NCI-H2196 (cell line): ENCODE results near the gene ATP6AP1.

Experiments
- DNase-seq: peaks from one replicate; lab custom pipeline; 2025; ENCODE audit not compliant: unreplicated experiment; lab: John Stamatoyannopoulos, UW

ATP6AP1 gene

DNA sequence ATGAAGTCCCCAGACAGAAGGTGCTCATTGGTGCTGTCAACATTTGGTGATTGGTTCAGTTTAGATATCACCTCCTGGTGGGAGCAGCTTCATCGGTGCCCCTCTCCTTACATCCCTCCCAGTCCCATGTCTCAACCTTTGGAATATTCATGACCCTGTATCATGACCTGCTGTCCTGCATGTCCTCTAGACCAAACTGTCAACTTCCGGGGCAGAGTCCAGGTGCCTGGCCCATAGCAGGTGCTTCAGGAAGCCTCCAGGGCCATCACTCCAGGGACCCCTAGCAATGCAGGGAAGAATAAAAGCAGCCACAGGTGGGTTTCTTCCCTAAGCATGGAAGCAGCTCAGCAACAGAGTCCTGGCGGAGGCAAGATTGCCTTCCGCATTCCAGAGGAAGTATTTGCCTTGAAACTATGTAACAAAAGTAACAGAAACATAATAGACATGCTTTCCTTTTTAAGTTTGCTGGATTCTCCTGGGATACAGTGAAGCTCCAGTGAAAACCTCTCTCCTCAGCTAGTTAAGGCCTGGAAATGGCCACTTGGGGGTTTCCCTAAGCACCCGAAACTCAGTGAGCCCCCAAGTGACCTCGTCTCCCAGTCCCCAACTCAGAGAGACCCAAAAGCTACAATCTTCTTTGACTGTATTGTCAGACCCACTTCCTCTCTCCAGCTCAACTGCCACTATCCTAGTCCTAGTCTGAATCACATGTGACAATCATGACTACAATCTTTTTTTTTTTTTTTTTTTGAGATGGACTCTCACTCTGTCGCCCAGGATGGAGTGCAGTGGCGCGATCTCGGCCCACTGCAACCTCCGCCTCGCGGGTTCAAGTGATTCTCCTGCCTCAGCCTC lies 1.3 kb upstream of the ATP6AP1 start:
- DNase-seq: no peak

DNA sequence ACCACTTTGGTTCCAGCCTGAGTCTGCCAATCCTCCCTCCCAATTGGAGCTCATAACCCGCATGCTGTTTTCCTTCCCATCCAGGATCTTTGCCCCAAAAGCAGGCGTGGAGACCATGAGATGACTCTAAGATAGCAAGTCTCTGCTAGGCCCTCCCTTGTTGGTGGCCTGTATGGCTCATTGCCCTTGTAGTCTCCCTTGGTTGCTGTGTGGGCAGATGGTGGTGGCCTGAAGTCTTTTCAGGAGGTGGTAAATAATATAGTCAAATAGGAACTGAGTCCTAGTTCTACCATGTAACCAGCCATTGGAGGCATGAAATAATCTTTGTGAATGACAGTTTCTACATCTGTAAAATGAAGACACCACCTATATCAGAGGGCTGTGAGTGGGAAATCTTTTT lies 1.2 kb downstream of the ATP6AP1 start:
- DNase-seq: no peak

DNA sequence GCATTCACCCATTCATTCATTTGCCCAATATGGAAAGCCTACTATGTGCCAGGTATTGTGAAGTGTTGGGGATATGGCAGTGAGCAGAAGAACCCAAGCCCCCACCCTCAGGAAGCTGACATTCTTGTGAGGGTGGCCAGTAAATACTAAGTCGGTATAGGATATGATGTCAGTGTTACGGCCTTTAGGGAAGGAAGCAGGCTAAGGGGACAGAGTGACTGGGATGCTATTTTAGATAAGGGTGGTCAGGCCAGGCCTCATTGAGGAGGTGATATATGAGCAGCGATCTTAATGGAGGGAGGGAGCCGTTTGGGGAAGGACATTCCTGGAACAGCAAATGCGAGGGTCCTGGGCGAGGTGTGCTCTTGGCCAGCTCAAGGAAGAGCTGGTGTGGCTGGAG lies 2.0 kb downstream of the ATP6AP1 start:
- DNase-seq: no peak

DNA sequence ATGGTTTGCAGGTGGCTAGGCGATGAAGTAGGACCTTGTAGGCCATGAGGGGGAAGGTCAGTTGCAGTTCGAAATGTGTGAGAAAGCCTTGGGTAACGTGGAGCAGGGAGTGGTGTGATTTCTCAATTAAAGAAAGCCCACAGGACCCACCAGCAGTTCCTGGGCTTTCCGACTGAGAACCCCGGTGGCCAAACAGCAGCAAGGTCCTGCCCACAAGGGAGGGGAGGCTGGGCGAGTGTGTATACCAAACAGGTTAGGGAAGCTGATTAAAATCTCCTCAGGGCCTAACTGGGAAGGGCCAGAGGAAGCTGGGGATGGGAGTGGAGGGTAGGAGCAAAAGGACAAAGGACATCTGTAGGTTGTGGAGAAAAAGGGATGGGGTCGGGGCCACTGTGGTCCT lies 2.4 kb downstream of the ATP6AP1 start:
- no peak for DNase-seq

DNA sequence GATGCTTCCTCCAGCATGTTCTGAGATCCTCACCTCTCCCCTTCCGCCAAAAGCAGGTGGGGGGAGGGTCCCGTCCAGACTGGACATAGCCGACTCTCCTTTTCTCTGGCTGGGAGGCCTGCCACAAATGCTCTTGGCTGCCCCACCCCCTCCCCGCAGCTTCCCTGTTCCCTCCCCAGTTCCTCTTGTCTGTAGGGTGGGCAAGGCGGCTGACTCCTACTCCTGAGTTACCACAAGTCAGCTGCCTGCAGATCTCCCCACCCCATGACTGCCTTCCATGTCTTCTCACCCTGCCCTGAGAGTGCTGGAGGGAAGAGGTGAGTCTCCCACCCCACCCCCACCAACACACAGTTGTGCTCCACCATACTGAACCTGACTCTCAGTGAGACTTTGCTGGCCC lies 2.9 kb downstream of the ATP6AP1 start:
- DNase-seq: no peak

DNA sequence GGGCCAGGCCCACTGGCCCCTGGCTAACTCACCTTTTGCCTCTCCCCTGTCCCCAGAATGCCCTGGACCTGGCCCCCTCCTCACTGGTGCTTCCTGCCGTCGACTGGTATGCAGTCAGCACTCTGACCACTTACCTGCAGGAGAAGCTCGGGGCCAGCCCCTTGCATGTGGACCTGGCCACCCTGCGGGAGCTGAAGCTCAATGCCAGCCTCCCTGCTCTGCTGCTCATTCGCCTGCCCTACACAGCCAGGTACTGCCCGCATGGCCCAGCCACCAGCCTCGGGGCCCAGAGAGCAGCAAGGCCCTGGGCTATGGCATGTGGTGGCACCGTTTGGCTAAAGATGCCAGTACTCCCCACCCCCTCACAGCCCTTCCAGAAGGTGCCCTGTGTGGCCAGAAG lies 3.7 kb downstream of the ATP6AP1 start:
- no peak for DNase-seq

DNA sequence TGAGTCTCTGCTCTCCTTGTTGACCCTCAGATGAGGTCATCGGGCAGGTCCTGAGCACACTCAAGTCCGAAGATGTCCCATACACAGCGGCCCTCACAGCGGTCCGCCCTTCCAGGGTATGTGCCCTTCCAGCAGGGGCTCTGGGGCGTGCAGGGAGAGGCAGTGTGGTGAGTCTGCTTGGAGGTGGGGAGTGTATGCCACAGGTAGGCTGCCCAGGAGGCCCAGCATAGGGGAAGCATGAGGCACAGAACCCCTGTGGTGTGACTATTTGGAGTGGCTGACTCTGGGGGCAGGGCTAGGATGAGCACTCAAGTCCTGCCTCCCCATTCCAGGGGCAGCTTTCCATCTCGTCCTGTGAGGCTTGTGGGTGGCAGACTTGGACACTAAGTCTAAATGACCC lies 5.1 kb downstream of the ATP6AP1 start:
- DNase-seq: no peak

DNA sequence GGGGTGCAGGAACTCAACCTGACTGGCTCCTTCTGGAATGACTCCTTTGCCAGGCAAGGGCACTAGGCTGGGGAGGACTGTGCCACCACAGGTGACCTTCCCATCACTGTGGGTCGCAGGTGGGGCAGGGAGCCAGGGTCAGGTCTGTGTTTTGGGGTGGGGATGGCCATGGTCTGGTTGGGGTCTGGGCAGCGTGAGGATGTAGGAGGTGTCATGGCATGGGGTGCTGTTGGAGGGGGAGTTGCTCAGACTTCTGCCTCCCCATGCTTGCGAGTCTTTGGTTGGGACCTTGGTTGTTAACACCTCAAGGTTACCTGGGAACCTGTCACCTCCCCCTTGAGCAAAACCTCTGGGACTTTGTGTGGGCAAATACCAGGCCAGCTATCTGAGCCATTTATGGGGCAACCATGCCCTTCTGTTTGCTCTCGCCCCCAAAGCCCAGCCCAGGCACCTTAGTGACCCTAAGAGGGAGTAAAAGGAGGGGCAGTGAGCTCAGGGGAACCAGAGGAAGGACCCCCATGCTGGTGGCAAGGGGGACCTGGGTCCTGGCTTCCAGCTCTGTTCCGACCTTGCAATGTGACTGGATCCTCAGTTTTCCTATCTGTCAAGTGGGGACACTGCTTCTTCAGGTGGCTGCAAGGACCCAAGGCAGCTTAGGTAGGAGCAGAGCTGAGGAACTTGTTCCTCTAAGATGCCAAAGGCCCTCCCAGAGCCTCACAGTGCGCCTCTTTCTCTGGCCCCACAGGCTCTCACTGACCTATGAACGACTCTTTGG lies 6.1 kb downstream of the ATP6AP1 start:
- DNase-seq: no peak

DNA sequence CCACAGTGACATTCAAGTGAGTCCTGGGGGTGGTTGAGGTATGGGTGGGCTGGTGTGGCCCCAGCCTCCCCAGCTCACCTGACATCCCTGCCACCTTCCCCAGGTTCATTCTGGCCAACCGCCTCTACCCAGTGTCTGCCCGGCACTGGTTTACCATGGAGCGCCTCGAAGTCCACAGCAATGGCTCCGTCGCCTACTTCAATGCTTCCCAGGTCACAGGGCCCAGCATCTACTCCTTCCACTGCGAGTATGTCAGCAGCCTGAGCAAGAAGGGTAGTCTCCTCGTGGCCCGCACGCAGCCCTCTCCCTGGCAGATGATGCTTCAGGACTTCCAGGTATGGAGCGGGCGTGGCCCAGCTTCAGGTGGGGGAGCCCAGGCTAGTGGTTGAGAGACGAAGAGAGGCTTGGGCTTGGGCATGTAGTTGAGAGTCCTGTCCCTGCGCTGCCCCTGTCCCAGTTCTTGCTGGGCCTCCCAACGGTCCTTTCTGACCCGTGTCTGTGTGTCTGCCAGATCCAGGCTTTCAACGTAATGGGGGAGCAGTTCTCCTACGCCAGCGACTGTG lies 6.8 kb downstream of the ATP6AP1 start:
- no peak for DNase-seq

DNA sequence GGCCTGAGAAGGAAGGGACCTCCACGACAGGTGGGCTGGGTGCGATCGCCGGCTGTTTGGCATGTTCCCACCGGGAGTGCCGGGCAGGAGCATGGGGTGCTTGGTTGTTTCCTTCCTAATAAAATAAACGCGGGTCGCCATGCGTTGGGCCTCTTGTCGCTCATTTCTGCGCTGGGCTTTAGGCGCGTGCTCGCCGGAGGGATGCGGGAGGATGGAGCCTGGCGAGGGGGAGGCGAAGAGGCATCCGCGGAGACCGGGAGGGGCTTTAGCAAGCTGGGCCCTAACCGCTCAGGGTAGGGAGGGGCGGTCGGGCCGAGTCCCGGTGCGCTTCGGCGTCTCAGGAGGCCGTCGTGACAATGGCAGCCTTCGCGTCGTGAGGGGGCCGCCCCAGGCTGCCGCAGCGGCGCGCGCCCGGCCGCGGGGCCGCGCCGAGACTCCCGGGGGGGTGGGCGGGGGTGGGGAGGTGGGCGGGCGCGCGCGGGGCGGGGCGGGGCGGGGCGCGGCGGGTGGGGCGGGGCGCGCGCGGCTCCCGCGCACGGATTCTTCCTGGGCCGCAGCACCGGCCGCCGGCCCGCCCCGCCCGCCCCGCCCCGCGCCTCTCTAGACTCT lies 8.0 kb downstream of the ATP6AP1 start:
- peak; percentile 21 for DNase-seq

DNA sequence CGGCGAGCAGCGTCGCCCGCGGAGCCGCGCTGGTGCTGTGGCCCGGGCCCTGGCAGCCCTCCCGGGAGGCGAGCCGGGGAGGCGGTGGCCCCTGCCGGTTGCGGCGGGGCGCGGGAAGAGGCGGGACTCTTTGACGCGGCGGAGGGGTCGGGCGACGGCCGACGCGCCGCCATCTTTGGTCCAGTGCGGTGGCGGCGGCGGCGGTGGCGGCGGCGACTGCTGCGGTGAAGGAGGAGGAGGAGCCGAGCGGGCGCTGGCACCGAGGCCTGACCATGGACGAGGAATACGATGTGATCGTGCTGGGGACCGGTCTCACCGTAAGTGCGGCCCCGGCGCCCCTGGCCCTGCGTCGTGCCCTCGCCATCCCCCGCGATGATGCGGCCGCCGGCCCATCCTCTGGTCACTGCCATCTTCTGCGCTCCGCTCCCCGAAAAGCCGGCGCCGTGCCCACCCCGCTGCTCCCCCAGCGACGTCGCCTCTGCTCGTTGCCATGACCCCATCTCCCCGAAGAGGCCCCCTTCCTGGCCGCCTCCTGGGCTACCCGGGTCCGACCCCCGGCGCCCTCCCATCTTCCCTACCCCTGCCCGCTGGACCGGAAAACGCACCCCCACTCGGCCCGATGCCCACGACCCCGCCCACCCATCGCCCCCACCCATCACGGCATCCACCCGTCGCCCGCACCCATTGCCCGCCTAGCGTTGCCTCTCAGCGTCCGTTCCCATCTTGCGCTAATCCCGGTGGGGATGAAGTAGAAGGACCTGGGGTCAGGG lies 8.7 kb downstream of the ATP6AP1 start, which contains the start of gene GDI1:
Gene GDI1 (plus strand): TSS at position 172 of the 770 bp plus-strand sequence. CDS start 101 bp downstream, at position 273.
- peak; percentile 41 for DNase-seq

DNA sequence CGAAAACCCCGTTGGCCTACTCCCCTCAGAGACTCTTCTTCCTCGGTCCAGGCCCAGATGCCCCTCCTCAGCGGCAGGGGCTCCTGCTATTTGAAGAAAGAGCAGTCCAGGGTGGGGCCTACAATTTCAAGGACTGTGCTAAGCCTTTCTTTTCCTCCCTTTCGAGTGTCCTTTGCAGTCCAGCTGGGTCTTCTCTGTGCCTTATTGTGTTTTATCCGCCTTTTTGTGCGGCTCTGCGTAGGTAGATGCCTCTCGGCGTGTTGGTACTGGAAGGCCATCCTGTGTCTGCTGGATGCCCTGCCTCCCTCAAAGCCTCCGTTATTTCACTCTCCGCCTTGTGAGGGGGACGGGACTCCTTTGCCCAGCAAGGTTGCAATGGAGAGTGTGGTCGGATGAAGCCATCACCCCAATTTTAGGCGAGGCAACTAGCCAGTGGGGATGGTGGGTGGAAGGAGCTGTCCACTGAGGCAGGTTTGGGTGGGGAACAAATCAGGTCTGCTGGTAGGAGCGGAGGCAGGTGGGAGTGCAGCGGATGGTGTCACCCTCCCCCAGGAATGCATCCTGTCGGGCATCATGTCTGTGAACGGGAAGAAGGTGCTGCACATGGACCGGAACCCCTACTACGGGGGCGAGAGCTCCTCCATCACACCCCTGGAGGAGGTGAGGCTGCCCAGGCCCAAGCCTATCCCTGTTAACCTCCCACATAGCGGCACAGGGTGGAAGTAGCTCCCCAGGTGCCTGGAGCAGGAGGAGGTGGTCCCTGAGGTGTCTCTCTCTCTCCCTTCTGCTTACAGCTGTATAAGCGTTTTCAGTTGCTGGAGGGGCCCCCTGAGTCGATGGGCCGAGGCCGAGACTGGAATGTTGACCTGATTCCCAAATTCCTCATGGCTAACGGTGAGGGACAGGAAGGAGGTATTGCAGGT lies 9.8 kb downstream of the ATP6AP1 start:
- DNase-seq: no peak

DNA sequence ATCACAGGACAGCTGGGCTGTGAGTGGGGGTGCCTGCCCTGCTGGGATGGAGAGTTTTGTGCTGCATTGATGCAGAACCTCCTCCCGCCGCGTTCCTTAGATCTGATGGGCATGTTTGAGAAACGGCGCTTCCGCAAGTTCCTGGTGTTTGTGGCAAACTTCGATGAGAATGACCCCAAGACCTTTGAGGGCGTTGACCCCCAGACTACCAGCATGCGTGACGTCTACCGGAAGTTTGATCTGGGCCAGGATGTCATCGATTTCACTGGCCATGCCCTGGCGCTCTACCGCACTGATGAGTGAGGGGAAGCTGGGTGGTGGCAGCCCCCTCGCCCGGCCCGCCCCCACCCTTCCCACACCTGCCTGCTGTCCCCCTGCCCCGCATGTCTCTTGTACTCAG lies 11.4 kb downstream of the ATP6AP1 start:
- DNase-seq: no peak

DNA sequence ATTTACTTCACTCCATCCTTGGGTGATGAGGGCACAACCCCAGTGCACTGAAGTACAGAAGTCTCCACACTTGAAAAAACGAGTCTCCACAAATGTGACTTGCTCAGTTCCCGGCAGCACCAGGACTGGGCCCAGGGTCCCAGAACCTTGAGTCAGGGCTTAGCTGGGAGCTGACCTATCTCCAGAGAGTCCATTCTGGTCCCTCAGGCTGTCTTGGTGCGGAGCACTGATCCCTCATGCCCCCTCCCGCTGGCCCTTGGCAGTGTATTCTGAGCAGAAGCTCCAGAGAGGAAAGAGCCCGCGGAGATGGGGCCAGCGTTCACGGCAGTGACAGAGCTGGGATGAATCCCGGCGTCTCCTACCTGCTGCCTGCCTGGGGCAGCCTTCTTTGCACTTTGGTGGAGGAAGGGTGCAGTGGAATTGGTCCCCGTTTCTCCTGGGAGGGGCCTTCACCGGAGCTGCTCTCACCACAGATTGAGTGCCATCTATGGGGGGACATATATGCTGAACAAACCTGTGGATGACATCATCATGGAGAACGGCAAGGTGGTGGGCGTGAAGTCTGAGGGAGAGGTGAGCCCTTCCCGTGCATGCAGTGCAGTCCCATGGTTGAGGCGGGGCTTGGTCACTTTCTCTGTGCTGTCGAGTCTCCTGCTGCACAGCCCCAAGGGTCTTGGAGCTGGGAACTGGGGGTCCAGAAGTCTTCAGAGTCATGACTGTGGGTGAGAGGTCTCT lies 12.3 kb downstream of the ATP6AP1 start:
- DNase-seq: no peak

DNA sequence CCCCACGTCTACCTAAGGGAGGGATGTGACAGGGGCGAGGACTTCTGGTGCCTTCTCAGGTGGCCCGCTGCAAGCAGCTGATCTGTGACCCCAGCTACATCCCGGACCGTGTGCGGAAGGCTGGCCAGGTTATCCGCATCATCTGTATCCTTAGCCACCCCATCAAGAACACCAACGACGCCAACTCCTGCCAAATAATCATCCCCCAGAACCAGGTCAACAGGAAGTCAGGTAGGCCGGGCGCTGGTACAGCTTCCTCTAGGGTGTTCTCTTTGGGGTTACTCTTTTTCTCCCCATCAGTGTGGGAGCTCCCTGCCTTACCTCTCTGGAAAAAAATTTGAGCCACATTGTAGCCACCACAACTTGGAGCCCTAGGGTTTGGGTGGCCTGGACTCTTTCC lies 13.1 kb downstream of the ATP6AP1 start:
- DNase-seq: no peak

DNA sequence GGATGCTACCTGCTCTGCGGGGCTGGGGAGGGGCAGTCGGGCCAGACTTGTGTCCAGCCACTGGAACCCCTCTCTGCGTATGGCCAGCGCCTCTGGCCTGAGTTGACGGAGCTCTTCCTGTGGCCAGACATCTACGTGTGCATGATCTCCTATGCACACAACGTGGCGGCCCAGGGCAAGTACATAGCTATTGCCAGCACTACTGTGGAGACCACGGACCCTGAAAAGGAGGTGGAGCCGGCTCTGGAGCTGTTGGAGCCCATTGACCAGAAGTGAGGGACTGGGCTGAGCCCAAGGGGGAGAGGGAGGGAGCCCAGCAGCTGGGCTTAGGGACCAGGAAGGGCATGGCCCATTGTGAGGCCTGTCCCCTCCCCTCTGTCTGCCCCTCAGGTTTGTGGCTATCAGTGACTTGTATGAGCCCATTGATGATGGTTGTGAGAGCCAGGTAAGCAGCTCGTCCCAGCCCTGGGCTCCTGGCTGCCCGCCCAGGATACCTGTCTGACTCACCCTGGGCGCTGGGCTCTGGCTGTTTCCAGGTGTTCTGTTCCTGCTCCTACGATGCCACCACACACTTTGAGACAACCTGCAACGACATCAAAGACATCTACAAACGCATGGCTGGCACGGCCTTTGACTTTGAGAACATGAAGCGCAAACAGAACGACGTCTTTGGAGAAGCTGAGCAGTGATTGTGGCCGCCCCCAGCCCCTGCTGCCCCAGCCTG lies 13.7 kb downstream of the ATP6AP1 start:
- DNase-seq: no peak

DNA sequence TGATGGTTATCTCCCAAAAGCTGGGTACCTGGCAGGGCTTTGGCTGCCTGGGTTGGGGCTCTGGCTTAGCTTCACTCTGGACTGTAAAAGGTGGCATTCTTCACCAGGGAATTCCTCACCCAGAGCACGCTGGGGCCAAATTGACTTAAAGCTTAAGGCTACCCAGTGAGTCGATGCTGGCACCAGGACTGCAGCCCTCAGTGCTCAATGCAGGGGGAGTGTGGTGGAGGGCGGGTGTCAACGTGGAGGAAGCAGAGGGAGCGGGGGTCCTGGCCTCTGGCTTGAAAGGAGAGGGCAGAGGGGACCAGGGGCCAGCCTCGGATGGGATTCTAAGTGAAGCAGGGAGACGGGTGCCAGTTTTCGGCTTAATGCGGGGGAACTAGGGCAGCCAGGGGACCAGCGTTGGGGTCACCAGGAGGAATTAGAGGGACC lies 15.0 kb downstream of the ATP6AP1 start:
- no peak for DNase-seq

DNA sequence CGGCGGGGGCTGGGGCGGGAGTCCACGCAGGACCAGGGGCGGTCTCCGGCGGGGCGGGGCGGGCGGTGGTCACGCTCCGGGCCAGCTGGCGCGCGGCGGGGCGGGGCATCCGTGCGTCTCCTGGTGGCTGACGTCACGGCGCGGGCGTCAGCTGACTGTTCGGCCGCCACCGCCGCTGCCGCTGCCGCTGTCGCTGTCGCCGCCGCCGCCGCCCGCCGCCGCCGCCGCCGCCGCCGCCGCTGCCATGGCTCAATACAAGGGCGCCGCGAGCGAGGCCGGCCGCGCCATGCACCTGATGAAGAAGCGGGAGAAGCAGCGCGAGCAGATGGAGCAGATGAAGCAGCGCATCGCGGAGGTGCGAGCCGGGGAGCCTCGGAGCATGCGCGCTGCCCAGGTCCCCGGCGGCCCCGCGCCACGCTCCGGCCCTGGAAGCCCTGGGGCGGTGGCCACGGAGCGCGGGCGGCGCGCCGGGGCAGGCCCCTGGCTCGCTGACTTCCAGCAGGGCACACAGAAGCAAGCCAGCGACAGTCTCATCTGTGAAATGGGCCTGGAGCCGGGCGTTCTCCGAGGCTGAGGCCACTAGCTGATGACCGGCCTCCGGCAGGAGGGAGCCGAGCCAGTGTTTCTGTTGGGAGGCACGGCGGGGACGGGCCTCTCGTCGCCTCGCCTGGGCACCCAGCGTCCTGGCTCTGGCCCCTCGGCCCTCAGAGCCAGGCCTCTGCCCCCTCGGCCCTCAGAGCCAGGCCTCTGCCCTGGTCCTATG lies 15.7 kb downstream of the ATP6AP1 start, which contains the start of gene FAM50A:
Gene FAM50A (plus strand): TSS at position 150 of the 763 bp plus-strand sequence. CDS start 95 bp downstream, at position 245.
- DNase-seq: peak; percentile 64
